Measurements from ENCODE around the gene ETS1.
"Not testable (repeated sequence)": the region's sequence is repeated elsewhere in the genome, so short reads cannot be mapped to it uniquely, and the experiment has no call there.

The ETS1 gene

GRCh38 chr11:128445921-128446320 is 141.4 kb downstream of the ETS1 start:
- DNase-seq (ENCODE audit: low read depth in 2 of 3, low spot score in 1 of 3) = not testable (repeated sequence)

DNA sequence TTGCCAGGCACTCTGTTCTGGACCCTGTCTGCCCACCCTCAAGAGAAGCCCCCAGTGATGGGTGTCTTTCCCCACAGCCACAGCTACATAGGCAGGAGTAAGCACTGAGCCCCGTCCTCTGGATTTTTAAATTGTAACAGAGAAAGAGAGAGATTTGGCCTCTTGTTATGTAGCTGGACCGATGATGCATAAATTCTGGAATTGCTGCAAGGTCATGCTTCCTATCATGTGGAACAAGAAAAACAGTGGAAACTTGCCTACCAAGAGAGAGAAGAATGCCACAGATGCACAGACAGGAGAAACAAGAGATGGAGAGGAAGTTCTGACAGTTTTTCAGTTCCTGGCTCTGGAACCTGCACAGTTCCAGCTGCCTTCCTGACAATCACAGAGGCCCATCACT is 150.2 kb downstream of the ETS1 start:
- no peak for DNase-seq (ENCODE audit: low read depth in 2 of 3, low spot score in 1 of 3)

DNA sequence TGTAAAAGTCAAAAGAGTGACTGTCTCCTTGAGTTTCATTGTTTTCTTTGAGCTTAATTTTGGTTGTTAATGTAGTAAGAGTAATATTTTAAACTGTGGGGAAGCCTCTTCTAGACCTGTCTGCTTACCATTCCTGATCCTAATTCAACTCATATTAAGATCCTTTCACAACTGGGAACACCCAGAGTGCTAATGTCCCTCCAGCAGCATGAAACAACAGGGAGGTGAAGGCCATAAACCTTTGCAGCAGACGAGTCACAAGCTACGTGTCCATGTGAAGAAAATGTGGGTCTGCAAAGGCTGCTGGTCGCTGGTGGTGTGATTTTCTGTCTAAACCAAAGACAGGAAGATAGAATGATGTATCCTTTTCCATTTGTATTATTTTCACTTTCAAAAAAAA is 152.5 kb downstream of the ETS1 start:
- no peak for DNase-seq (ENCODE audit: low read depth in 2 of 3, low spot score in 1 of 3)

DNA sequence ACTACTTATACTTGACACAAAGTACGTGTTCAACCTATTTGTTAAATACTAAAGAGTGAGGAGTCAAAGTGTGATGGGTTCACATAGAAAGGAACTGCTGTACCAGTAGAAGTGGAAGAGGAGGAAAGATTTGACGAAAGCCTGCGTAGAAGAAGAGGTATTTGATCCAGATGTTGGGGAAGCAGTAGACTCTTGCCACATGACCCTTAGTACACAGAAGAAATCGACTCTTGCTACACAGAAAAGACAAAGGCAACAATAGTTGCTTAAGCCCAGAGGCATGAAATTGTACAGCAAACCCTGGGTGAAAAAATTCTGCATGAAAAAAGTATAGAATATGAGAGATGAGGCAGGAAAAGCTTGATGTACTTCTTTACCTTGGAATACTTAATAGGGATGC is 152.9 kb downstream of the ETS1 start:
- no peak for DNase-seq (ENCODE audit: low read depth in 2 of 3, low spot score in 1 of 3)

GRCh38 chr11:128432926-128433325 is 154.4 kb downstream of the ETS1 start:
- no peak for DNase-seq (ENCODE audit: low read depth in 2 of 3, low spot score in 1 of 3)

GRCh38 chr11:128431931-128432330 is 155.4 kb downstream of the ETS1 start:
- DNase-seq (ENCODE audit: low read depth in 2 of 3, low spot score in 1 of 3) = no peak

DNA sequence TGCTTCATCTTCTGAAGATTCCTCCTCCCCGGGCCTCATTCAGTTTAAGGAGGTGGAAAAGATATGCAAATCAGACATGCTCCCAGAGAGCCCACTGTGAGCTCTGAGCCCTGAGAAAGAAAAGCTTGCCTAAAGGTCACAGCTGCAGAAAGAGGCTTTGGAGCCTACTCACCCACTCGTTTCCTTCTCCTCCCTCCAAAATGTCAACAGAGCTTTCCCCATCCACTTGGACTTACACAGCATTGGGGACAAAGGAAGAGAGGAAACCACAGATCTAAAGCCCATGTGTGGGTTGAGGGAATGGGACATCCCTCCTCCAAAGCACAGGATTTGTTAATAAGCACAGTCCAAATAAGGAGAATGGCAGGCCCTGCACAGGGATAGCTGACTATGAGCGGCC is 158.4 kb downstream of the ETS1 start:
- no peak for DNase-seq (ENCODE audit: low read depth in 2 of 3, low spot score in 1 of 3)

DNA sequence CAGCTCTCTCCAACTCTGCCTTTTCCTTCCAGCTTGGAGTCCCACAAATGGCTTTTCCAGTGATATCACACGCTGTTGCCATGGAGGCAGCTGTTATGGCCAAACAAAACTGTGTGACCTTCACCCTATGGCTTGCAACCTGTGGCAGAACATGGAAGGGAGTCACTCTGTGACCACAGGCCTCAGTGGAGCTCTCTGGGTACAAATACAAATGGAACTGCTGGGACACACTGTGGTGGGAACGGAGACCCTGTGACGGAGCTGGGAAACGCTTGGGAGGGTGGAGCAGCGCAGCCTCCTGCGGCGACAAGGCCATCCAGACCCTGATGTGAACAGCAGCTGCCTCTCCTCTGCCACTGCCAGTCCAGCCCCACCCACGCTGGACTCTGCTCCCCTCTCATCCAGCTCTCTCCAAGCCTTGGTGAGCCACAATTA is 162.5 kb downstream of the ETS1 start:
- no peak for DNase-seq (ENCODE audit: low read depth in 2 of 3, low spot score in 1 of 3)

DNA sequence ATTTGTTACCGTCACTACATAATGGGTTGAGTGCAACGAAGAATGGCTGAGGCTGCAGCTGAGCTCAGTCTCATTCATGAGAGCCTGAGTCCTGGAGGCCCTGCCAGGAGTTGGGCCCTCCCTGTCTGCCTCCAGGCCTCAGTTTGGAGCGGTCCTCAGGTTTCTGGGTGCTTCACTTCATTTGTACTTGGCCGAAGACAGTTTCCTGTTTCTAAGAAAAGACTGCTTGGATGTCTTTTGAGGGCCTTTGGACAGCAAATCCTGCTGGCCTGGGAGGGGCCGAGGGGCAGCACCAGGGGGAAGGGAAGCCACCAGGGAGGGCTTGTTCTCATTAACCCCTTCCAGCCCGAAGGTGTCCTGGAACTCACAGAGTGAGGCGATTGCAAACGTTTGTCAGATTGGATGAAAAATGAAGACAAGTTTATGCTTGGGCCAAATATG is 163.1 kb downstream of the ETS1 start:
- no peak for DNase-seq (ENCODE audit: low read depth in 2 of 3, low spot score in 1 of 3)

GRCh38 chr11:128422576-128423370 is 164.6 kb downstream of the ETS1 start:
- DNase-seq (ENCODE audit: low read depth in 2 of 3, low spot score in 1 of 3) = peak; percentile 87 to 93 (median 89)

DNA sequence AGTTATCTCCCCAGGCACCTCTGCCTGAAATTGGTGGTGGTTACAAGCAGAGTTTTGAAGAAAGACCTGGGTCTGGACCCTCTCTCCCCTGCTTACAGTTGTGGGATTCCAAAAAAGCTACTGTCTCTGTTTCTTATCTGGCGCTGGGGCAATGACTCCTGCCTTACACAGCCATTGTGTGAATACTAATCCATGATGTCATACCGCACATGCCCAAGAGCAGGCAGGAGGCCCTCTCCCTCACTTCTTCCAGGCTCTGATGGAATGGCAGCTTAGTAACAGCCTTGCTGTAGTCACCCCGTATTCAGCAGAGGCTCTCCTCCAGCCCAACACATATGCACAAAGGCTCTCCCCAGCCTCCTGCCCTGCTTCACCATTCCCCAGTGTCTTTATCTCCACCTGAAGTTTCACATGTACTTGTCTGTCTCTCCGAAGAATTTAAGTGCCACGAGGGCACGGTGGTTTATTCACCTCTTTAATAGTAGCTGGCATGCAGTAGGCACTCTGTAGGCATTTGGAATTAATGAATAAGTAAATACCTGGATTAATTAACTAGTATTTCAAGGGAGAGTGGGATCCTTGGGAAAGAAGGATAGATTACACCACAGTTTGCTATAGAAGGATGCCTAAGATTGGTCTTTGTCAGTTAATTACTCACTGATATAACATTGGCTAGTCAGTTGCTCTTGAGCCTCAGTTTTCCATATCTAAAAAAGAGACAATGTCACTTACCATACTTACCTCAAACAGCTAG is 165.6 kb downstream of the ETS1 start:
- no peak for DNase-seq (ENCODE audit: low read depth in 2 of 3, low spot score in 1 of 3)

- no peak for DNase-seq (ENCODE audit: low read depth in 2 of 3, low spot score in 1 of 3)
Measured at GRCh38 chr11:128420951-128421350, 166.4 kb downstream of the ETS1 start.

DNA sequence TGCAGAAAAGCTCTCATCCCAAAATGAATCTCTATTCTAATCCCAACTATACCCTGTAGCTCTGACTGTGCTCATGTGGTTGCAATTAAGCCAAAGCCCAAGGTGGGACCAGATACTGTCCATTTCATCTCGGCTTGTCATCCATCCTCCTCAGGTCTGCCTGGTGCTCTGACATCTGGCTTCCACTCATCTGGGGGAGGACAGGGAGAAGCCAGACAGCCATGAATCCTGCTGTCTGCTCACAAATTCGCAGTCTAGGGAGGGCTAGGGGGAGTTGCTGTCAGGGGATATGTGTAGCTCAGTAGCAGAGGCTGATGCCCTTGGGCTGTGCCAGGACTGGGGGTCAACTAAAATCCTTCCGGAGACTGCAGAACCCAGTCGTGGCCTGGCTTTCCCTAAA is 167.1 kb downstream of the ETS1 start:
- DNase-seq (ENCODE audit: low read depth in 2 of 3, low spot score in 1 of 3) = no peak

- no peak for DNase-seq (ENCODE audit: low read depth in 2 of 3, low spot score in 1 of 3)
Measured at GRCh38 chr11:128419012-128419767, 168.2 kb downstream of the ETS1 start.

DNA sequence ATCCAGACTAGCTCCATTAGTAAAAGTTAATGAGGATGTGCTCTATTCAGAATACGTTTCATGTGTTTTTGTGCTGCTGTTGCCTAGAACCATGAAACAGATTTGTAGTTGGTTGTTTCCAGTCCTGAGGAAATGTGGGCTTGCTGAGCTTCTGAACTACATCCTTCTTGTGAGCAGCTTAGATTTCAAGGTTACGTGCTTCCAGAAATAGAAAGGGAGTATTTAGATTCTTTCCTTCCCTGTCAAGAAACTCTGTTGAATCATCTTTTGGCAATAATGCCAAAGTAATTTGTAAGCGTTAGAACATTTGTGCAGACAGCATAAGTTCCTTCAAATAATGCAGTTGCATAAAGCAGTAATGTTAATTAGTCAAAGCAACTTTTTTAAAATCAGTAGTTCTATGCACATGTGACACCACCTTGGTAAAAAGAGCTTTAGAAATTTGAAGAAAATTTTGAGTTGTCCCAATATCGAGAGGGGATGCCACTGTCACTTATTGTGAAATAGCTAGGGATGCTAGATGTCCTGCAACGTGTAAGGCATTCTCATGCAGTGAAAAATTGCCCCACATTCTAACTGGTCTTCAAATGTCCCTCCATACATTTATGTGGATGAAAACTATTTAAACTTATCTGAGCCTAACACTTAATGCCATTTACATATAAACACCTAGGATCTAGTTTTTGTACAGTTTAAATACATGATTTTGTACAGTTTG is 169.6 kb downstream of the ETS1 start:
- no peak for DNase-seq (ENCODE audit: low read depth in 2 of 3, low spot score in 1 of 3)

GRCh38 chr11:128416976-128417375 is 170.4 kb downstream of the ETS1 start:
- no peak for DNase-seq (ENCODE audit: low read depth in 2 of 3, low spot score in 1 of 3)

GRCh38 chr11:128415539-128415938 is 171.8 kb downstream of the ETS1 start:
- no peak for DNase-seq (ENCODE audit: low read depth in 2 of 3, low spot score in 1 of 3)

DNA sequence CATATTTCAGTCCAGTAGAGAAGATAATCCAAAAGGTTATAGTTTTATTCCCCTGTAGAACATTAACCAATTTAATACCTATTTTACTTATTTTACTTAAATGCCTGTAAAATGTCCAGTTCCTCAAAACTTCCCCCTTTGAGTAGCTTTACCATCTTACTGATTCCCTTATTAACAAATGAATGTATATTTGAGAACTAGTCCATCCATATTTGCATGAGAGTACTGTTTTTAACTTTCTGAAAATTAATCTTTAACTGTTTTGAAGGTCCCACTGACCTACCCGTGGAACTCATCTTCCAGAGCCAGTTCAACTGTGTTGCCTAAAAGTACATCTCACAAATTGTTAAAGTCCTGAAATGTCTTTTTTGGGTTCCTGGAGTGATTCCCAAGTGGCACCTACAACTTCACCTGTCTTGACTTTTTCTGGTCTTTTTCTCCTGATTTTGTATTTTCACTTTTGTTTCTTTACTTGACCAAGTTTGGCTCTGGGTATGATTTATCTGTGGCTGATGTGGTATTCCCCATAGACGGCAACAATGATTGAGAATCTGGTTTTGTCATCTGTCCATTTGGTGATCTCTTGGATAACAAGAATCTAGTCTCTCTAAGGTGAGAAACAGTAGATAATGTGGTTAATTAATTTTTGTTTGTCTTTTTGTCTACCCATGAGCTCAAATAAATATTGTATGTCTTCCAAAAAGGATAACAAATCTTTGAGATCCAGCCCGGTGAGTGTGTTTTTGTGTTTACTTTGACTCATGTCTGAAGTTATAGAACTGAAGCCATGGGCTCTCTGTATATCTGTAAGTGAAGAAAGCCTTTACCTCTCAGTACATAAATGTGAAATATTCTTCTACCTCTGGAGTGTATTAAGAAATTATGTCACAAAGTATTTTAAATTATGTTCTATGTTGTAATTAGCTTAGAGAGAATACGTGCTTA is 174.2 kb downstream of the ETS1 start:
- no peak for DNase-seq (ENCODE audit: low read depth in 2 of 3, low spot score in 1 of 3)

GRCh38 chr11:128411812-128412211 is 175.5 kb downstream of the ETS1 start:
- no peak for DNase-seq (ENCODE audit: low read depth in 2 of 3, low spot score in 1 of 3)

GRCh38 chr11:128411150-128411549 is 176.2 kb downstream of the ETS1 start:
- DNase-seq (ENCODE audit: low read depth in 2 of 3, low spot score in 1 of 3) = no peak
